Smooth muscle cell (in vitro differentiated cells): ENCODE measurements around the gene SCD. TPM values are rescaled to one million over a fixed set of nuclear protein-coding genes. Genes with fewer than 3 reads are reported as not detected.

Experiments
- DNase-seq: peaks from one replicate; lab custom pipeline; 2025; ENCODE audit not compliant: unreplicated experiment; lab: John Stamatoyannopoulos, UW
- H2AFZ ChIP-seq: fragments of 200-600 bp; sonication (generic); 2 replicates; pipeline ENCODE4 v1.6.0; 2016; ENCODE audit warnings: antibody characterized with exemption, low read depth, mild to moderate bottlenecking
- H3F3A ChIP-seq: fragments of 200-600 bp; sonication (generic); 2 replicates; pipeline ENCODE4 v1.6.0; 2017; ENCODE audit warnings: antibody characterized with exemption, low read depth
- H3K27ac ChIP-seq: fragments of 200-600 bp; sonication (generic); 2 replicates; pipeline ENCODE4 v1.5.1; 2016; ENCODE audit warnings: low read depth, mild to moderate bottlenecking
- H3K27me3 ChIP-seq: fragments of 200-600 bp; sonication (generic); 2 replicates; pipeline ENCODE4 v1.6.1; 2016; ENCODE audit warnings: low read depth, mild to moderate bottlenecking
- H3K36me3 ChIP-seq: fragments of 200-600 bp; sonication (generic); 2 replicates; pipeline ENCODE4 v1.5.1; 2016; ENCODE audit warnings: low read depth
- H3K4me1 ChIP-seq: fragments of 200-600 bp; sonication (generic); 2 replicates; pipeline ENCODE4 v1.5.1; 2016; ENCODE audit warnings: low read depth
- H3K4me2 ChIP-seq: fragments of 200-600 bp; sonication (generic); 2 replicates; pipeline ENCODE4 v1.6.0; 2016; ENCODE audit warnings: mild to moderate bottlenecking
- H3K4me3 ChIP-seq: fragments of 200-600 bp; sonication (generic); 2 replicates; pipeline ENCODE4 v1.5.1; 2016; ENCODE audit warnings: mild to moderate bottlenecking
- H3K79me2 ChIP-seq: fragments of 200-600 bp; sonication (generic); 2 replicates; pipeline ENCODE4 v1.6.0; 2016; ENCODE audit warnings: low read depth, mild to moderate bottlenecking
- H3K9ac ChIP-seq: fragments of 200-600 bp; sonication (generic); 2 replicates; pipeline ENCODE4 v1.6.0; 2016; ENCODE audit warnings: low read depth
- H3K9me3 ChIP-seq: fragments of 200-600 bp; sonication (generic); replicated peaks from 2 replicates; pipeline ENCODE4 v1.5.1; 2016; ENCODE audit warnings: low read depth
- H4K20me1 ChIP-seq: fragments of 200-600 bp; sonication (generic); 2 replicates; pipeline ENCODE4 v1.6.0; 2016; ENCODE audit warnings: low read depth
- WGBS: methylation state at CpG from one replicate; pipeline ENCODE4 v1.1.7; 2016; ENCODE audit warnings: low lambda C conversion rate; 5-methylcytosine and 5-hydroxymethylcytosine counted together
- polyA plus RNA-seq: library from polyadenylated mRNA; unstranded; fragments of >200 nt; fragmentation: Nextera tagmentation; extraction: Ambion mirVana; gene quantifications from 2 replicates; pipeline ENCODE4 v1.2.1, GENCODE V29; 2016
- total RNA-seq: library from RNA; depleted of rRNA; stranded (reverse); fragments of >200 nt; gene quantifications from 2 replicates; pipeline ENCODE4 v1.2.3, GENCODE V29; 2014
- TF ChIP-seq, protein P1 (sequence below): fragments of 200-600 bp; sonication (generic); IDR thresholded peaks from 2 replicates; pipeline ENCODE4 v1.5.1; 2017; ENCODE audit warnings: borderline replicate concordance, mild to moderate bottlenecking, antibody characterized with exemption; ENCODE audit not compliant: insufficient read depth, poor library complexity, severe bottlenecking

Gene SCD
- total and polyA plus RNA-seq, 2 experiments from 2014 or later = 183 to 306 TPM

DNA sequence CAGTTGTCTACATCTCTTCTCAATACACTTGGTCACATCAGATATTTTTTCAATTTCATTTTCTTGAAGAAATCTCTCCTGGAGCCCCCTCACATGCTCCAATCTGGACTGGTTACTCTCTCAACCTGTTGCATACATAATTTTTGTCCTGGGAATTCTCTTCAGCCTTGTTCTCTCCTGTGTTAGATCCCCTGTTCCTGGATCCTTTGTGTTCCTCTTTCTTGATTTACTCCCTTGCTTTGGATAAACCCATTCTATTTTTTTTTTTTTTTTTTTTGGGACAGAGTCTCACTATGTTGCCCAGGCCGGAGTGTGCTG, 45.6 kb downstream of the SCD start:
- H3K36me3 ChIP-seq = no peaks in the 10 kb centered on the region
- no peaks in the 10 kb centered on the region for H3K9me3 ChIP-seq
- no peaks in the 10 kb centered on the region for H3K4me1 ChIP-seq
- H3K79me2 ChIP-seq = no peaks in the 10 kb centered on the region
- H3K9ac ChIP-seq = no peak overlapping the region
- H3K27ac ChIP-seq = no peak overlapping the region
- H4K20me1 ChIP-seq = no peaks in the 10 kb centered on the region
- no peak overlapping the region for H3K4me3 ChIP-seq
- no peak for DNase-seq
- no peaks in the 10 kb centered on the region for H3K27me3 ChIP-seq
- TF ChIP-seq, protein P1, sequence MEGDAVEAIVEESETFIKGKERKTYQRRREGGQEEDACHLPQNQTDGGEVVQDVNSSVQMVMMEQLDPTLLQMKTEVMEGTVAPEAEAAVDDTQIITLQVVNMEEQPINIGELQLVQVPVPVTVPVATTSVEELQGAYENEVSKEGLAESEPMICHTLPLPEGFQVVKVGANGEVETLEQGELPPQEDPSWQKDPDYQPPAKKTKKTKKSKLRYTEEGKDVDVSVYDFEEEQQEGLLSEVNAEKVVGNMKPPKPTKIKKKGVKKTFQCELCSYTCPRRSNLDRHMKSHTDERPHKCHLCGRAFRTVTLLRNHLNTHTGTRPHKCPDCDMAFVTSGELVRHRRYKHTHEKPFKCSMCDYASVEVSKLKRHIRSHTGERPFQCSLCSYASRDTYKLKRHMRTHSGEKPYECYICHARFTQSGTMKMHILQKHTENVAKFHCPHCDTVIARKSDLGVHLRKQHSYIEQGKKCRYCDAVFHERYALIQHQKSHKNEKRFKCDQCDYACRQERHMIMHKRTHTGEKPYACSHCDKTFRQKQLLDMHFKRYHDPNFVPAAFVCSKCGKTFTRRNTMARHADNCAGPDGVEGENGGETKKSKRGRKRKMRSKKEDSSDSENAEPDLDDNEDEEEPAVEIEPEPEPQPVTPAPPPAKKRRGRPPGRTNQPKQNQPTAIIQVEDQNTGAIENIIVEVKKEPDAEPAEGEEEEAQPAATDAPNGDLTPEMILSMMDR = no peak
- H3K4me2 ChIP-seq = no peak overlapping the region
- WGBS = 89% methylated on average over 1 of the region's 1 CpG
- H2AFZ ChIP-seq = no peak overlapping the region
- no peaks in the 10 kb centered on the region for H3F3A ChIP-seq

DNA sequence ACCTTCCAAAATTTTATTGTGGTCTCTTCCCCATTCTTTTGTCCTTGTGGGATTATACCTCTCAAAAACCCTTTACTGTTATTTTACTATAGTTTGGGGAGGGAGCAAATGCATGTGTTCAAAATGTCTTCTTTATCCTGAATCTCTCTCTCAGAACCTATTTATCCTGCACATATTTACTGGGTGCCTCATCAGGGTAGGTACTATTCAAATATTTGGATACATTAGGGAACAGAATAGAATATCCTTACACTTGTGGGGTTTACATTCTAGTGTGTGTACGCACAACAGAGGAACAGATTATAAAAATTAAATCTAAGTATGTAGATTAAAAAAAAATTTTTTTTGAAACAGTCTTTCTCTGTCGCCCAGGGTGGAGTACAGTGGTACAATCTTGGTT, 48.6 kb downstream of the SCD start:
- Histone ChIP-seq H3K4me2 (no peak overlapping the region), H3K4me1 (no peaks in the 10 kb centered on the region), H4K20me1 (no peaks in the 10 kb centered on the region), H3K79me2 (no peaks in the 10 kb centered on the region), H3K27me3 (no peaks in the 10 kb centered on the region), H3K27ac (no peak overlapping the region), H3K9ac (no peak overlapping the region), H3K36me3 (no peaks in the 10 kb centered on the region), H3K4me3 (no peak overlapping the region), H3K9me3 (no peaks in the 10 kb centered on the region), H2AFZ (no peak overlapping the region), H3F3A (no peaks in the 10 kb centered on the region)
- WGBS = 76% methylated on average over 2 of the region's 2 CpGs
- DNase-seq = no peak
- TF ChIP-seq, protein P1 = no peak

DNA sequence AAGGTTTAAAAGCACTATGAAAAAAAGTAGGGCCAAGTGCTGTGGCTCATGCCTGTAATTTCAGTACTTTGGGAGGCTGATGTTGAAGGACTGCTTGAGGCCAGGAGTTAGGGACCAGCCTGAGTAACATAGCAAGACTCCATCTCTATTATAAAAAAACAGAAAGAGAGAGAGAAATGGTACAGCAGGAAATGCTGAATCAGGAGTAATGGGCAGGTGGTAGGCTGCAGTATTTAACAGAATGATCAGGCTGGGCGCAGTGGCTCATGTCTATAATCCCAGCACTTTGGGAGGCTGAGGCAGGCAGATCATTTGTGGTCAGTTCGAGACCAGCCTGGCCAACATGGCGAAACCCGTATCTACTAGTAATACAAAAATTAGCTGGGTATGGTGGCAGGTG, 49.6 kb downstream of the SCD start:
- no peak for DNase-seq
- 96% methylated on average over 4 of the region's 4 CpGs for WGBS
- Histone ChIP-seq H3K27ac (no peak overlapping the region), H3K9ac (no peak overlapping the region), H3K79me2 (no peaks in the 10 kb centered on the region), H3K4me3 (no peak overlapping the region), H2AFZ (no peak overlapping the region), H3K4me2 (no peak overlapping the region), H3K27me3 (no peaks in the 10 kb centered on the region), H3K36me3 (no peaks in the 10 kb centered on the region), H3F3A (no peaks in the 10 kb centered on the region), H4K20me1 (no peaks in the 10 kb centered on the region), H3K4me1 (no peaks in the 10 kb centered on the region), H3K9me3 (no peaks in the 10 kb centered on the region)
- TF ChIP-seq, protein P1 = no peak

DNA sequence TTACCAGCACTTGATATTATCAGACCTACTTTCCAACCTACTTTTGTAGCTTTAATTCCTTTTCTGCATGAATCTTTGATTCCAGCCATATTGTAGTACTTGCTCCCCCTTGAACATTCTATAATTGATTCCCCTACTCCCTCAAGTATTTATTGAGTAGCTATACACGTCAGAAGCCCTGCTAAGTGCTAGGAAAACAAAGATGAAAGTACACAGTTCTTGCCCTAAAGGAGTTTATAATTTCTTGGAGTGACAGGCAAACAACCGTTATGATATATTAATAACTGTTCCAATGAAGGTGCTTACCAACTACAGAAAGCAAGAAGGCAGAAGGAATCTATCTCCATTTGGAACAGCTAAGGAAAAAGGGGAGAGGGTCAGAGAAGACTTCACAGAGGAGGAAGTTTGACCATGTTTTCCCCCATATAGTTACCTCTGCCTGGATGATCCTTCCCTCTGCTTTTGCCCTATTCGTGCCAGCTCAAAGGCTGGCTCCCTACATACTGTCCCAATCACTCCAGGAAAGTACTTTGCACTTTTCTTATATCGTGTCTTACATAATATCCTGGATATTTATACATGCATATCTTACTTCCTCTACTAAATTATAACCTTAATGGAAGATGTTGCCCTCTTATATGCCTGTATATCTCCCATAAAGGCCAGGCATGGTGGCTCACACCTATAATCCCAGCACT, 54.7 kb downstream of the SCD start:
- H3K9me3 ChIP-seq = no peaks in the 10 kb centered on the region
- H4K20me1 ChIP-seq = no peaks in the 10 kb centered on the region
- H3K4me2 ChIP-seq = no peak overlapping the region
- no peaks in the 10 kb centered on the region for H3K27me3 ChIP-seq
- TF ChIP-seq, protein P1 = no peak
- no peak overlapping the region for H2AFZ ChIP-seq
- H3K4me3 ChIP-seq = no peak overlapping the region
- H3K79me2 ChIP-seq = no peaks in the 10 kb centered on the region
- no peaks in the 10 kb centered on the region for H3F3A ChIP-seq
- DNase-seq = no peak
- H3K36me3 ChIP-seq = no peaks in the 10 kb centered on the region
- 87% methylated on average over 4 of the region's 4 CpGs for WGBS
- H3K4me1 ChIP-seq = no peaks in the 10 kb centered on the region
- no peak overlapping the region for H3K27ac ChIP-seq
- H3K9ac ChIP-seq = no peak overlapping the region
